ENCODE data around the gene ZC3H14.
"Not testable (repeated sequence)": the region's sequence is repeated elsewhere in the genome, so short reads cannot be mapped to it uniquely, and the experiment has no call there.

Gene ZC3H14

DNA sequence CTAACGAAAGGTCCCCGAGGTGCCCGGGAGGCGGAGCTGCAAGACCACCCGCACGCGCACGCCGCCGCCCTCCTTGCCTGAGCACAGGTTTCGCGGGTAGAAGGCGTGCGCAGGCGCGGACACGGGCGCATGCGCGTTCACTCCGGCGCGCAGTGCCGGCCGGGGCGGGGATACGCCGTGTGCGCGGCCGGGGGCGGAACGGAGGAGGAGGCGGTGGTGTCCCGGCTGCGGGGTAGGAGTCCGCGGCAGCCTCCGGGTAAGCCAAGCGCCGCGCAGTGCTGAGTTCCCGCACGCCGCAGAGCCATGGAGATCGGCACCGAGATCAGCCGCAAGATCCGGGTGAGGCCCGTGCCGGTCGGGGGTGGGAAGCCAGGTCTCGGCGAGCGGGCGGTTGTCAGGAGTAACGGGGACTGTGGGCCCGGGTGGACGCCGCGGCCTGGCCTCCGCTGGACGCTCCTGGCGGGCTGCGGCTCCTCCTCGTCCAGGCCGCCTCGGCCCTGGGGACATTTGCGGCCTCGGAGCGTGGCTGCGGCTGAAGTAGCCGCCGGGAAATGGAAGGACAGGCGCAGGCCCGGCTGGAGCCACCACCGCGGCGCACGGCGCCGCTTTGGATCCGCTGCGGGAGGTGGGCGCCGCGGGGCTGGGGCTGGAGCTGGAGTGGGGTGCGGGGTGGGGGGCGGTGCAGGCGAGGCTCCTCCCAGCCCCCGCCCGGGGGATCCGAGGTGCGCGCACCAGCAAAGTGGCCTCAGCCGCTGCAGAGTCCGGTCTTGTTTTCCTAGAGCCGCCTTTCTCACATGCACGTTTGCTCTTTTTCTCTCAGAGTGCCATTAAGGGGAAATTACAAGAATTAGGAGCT, at the start of gene ZC3H14:
ZC3H14 (plus strand) TSS at position 207 of the 856 bp plus-strand sequence; CDS start at position 304, 97 bp downstream.
- H3K4me1 ChIP-seq (ENCODE audit: control insufficient read depth, insufficient read depth, low read length) = peaks cover 17% of the 10 kb centered on the region
- H3K4me3 ChIP-seq (ENCODE audit: low read length) = peak within 1 kb of the TSS; percentile 96
- H3K36me3 ChIP-seq (ENCODE audit: control insufficient read depth, insufficient read depth, low read length, severe bottlenecking) = peaks cover 10% of the 10 kb centered on the region
- no peaks in the 10 kb centered on the region for H3K27me3 ChIP-seq (replicated peaks; ENCODE audit: control insufficient read depth, insufficient read depth, low read length)
- no peaks in the 10 kb centered on the region for H3K9me3 ChIP-seq (ENCODE audit: control insufficient read depth, low read length)
- H3K9ac ChIP-seq (ENCODE audit: low read length) = peak within 1 kb of the TSS; percentile 98
- DNase-seq (ENCODE audit: low read depth) = peak; percentile 95

GRCh38 chr14:88515499-88516221, 47.2 kb upstream of the ZC3H14 start:
- H3K36me3 ChIP-seq (ENCODE audit: control insufficient read depth, insufficient read depth, low read length, severe bottlenecking) = peaks cover 26% of the 10 kb centered on the region
- peaks cover 12% of the 10 kb centered on the region for H3K4me1 ChIP-seq (ENCODE audit: control insufficient read depth, insufficient read depth, low read length)
- H3K27me3 ChIP-seq (replicated peaks; ENCODE audit: control insufficient read depth, insufficient read depth, low read length) = no peaks in the 10 kb centered on the region
- H3K4me3 ChIP-seq (ENCODE audit: low read length) = no peak overlapping the region
- no peaks in the 10 kb centered on the region for H3K9me3 ChIP-seq (ENCODE audit: control insufficient read depth, low read length)
- no peak overlapping the region for H3K9ac ChIP-seq (ENCODE audit: low read length)
- no peak for DNase-seq (ENCODE audit: low read depth)

DNA sequence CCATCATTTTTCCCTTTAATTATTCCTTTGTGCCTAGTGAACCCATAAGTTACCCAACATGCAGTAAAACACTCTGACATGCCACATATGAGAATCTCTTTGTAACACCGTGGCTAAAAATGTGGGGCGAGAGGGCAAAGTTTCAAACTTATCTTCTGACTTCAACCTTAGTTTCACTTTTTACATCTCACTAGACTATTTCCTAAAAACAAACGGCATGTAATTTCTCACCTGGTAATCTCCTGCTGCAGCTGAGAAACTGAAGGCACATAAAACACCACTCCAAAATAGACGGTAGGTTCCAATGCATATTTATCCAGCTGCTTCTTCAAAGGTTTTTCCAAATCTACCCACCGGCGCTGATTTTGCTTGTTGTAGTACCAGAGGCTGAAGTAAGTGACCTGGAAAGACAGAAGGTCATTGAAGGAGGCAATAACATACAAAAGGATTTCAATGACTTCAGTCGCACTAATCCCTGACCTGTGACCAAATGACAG, 45.9 kb upstream of the ZC3H14 start:
- no peak for DNase-seq (ENCODE audit: low read depth)
- H3K4me3 ChIP-seq (ENCODE audit: low read length) = no peak overlapping the region
- peaks cover 26% of the 10 kb centered on the region for H3K36me3 ChIP-seq (ENCODE audit: control insufficient read depth, insufficient read depth, low read length, severe bottlenecking)
- no peaks in the 10 kb centered on the region for H3K9me3 ChIP-seq (ENCODE audit: control insufficient read depth, low read length)
- no peaks in the 10 kb centered on the region for H3K27me3 ChIP-seq (replicated peaks; ENCODE audit: control insufficient read depth, insufficient read depth, low read length)
- no peak overlapping the region for H3K9ac ChIP-seq (ENCODE audit: low read length)
- H3K4me1 ChIP-seq (ENCODE audit: control insufficient read depth, insufficient read depth, low read length) = peaks cover 12% of the 10 kb centered on the region

DNA sequence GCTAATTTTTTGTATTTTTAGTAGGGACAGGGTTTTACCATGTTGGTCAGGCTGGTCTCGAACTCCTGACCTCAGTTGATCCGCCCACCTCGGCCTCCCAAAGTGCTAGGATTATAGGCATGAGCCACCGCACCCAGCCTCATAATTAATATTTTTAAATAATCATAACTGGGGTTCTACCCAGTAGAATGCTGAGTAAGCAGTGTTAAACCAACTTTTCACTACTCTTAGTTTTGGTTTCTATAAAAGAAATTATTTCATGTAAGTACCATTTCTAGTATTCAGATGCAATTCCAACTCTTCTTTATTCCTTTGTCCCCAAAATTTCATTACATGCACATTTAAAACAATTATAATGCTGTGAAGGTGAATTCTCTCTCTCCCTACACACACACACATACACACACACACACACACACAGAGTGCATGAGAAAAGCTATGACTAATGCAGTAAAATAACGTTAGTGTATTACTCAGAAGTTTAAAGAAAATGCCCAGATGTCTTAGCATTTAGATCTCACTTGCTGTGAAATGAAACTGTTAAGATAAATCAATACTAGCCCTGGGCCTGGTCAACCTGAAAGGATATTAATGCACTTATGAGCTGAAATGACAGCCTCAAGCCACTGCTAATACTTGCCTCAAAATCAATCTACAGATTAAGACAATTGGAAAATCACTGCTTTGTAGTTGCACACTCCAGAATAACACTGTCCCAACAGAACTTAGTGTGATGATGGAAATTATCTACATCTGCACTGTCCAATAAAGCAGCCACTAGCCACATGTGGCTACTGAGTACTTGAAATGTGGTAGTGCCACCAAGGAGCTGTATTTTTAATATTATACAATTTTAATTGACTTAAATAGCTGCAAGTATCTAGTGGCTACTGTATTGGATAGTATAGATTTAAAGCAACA, 44.0 kb upstream of the ZC3H14 start:
- Histone ChIP-seq H3K4me1 (ENCODE audit: control insufficient read depth, insufficient read depth, low read length) (peaks cover 12% of the 10 kb centered on the region), H3K36me3 (ENCODE audit: control insufficient read depth, insufficient read depth, low read length, severe bottlenecking) (peaks cover 15% of the 10 kb centered on the region), H3K9ac (ENCODE audit: low read length) (no peak overlapping the region), H3K4me3 (ENCODE audit: low read length) (no peak overlapping the region), H3K9me3 (ENCODE audit: control insufficient read depth, low read length) (no peaks in the 10 kb centered on the region), H3K27me3 (replicated peaks; ENCODE audit: control insufficient read depth, insufficient read depth, low read length) (no peaks in the 10 kb centered on the region)
- peak; percentile 57 for DNase-seq (ENCODE audit: low read depth)

- Histone ChIP-seq H3K9ac (ENCODE audit: low read length) (no peak overlapping the region), H3K4me1 (ENCODE audit: control insufficient read depth, insufficient read depth, low read length) (peaks cover 12% of the 10 kb centered on the region), H3K36me3 (ENCODE audit: control insufficient read depth, insufficient read depth, low read length, severe bottlenecking) (peaks cover 7% of the 10 kb centered on the region), H3K4me3 (ENCODE audit: low read length) (no peak overlapping the region), H3K9me3 (ENCODE audit: control insufficient read depth, low read length) (no peaks in the 10 kb centered on the region), H3K27me3 (replicated peaks; ENCODE audit: control insufficient read depth, insufficient read depth, low read length) (no peaks in the 10 kb centered on the region)
- no peak for DNase-seq (ENCODE audit: low read depth)
Observed at GRCh38 chr14:88519907-88520306, 42.9 kb upstream of the ZC3H14 start.

- Histone ChIP-seq H3K4me3 (ENCODE audit: low read length) (no peak overlapping the region), H3K9me3 (ENCODE audit: control insufficient read depth, low read length) (no peaks in the 10 kb centered on the region), H3K4me1 (ENCODE audit: control insufficient read depth, insufficient read depth, low read length) (peaks cover 11% of the 10 kb centered on the region), H3K9ac (ENCODE audit: low read length) (no peak overlapping the region), H3K36me3 (ENCODE audit: control insufficient read depth, insufficient read depth, low read length, severe bottlenecking) (peaks cover 6% of the 10 kb centered on the region), H3K27me3 (replicated peaks; ENCODE audit: control insufficient read depth, insufficient read depth, low read length) (no peaks in the 10 kb centered on the region)
- DNase-seq (ENCODE audit: low read depth) = peak; percentile 47
Observed at GRCh38 chr14:88521818-88522217, 41.0 kb upstream of the ZC3H14 start.

DNA sequence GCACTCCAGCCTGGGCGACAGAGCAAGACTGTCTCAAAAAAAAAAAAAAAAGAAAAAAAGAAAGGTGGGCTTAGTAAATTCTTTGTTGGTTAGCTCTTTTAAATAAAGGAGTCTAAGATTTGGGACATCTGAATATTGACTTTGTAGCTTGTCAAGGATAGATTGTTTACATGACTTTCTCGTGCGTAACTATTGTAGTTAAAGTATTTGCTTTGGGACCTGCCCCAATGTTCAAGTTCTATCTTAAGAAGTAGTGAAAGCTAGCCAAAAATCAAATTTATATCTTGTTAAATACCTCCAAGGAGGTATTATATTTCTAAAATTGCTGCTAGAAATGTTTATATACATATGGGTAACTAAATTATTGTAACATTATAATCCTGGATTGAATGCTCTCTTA, 40.4 kb upstream of the ZC3H14 start:
- Histone ChIP-seq H3K36me3 (ENCODE audit: control insufficient read depth, insufficient read depth, low read length, severe bottlenecking) (peaks cover 6% of the 10 kb centered on the region), H3K9ac (ENCODE audit: low read length) (no peak overlapping the region), H3K27me3 (replicated peaks; ENCODE audit: control insufficient read depth, insufficient read depth, low read length) (no peaks in the 10 kb centered on the region)

GRCh38 chr14:88529889-88530288, 32.9 kb upstream of the ZC3H14 start:
- DNase-seq (ENCODE audit: low read depth); H3K9ac ChIP-seq (ENCODE audit: low read length); H3K4me3 ChIP-seq (ENCODE audit: low read length); H3K27me3 ChIP-seq (replicated peaks; ENCODE audit: control insufficient read depth, insufficient read depth, low read length); H3K9me3 ChIP-seq (ENCODE audit: control insufficient read depth, low read length); H3K4me1 ChIP-seq (ENCODE audit: control insufficient read depth, insufficient read depth, low read length); H3K36me3 ChIP-seq (ENCODE audit: control insufficient read depth, insufficient read depth, low read length, severe bottlenecking): not testable (repeated sequence)

More for the DNA sequence above, 40.4 kb upstream of the ZC3H14 start:
- Histone ChIP-seq H3K4me1 (ENCODE audit: control insufficient read depth, insufficient read depth, low read length) (peaks cover 7% of the 10 kb centered on the region), H3K4me3 (ENCODE audit: low read length) (no peak overlapping the region), H3K9me3 (ENCODE audit: control insufficient read depth, low read length) (no peaks in the 10 kb centered on the region)
- DNase-seq (ENCODE audit: low read depth) = peak; percentile 12

DNA sequence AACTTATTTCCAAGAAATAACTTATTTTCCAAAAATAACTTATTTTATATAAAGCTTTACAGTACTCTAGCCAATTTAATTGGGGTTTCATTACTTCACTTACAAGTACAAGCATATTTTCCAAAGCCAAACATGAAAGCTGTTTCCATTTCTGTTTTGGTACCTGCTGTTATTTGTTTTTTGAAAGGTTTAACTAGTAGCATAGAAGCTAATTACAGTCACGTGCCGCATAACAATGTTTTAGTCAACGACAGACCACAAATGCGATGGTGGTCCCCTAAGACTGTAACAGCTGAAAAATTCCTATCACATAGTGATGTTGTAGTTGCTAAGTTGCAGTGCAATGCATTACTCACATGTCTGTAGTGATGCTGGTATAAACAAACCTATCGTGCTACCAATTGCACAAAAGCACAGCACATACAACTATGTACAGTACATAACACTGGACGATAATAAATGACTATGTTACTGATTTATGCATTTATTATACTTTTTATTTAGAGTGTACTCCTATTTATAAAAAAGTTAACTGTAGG, 29.7 kb upstream of the ZC3H14 start:
- no peak overlapping the region for H3K4me3 ChIP-seq (ENCODE audit: low read length)
- H3K36me3 ChIP-seq (ENCODE audit: control insufficient read depth, insufficient read depth, low read length, severe bottlenecking) = peaks cover 12% of the 10 kb centered on the region
- peaks cover 8% of the 10 kb centered on the region for H3K9me3 ChIP-seq (ENCODE audit: control insufficient read depth, low read length)

GRCh38 chr14:88535149-88535548, 27.7 kb upstream of the ZC3H14 start:
- no peak for DNase-seq (ENCODE audit: low read depth)
- Histone ChIP-seq H3K4me3 (ENCODE audit: low read length) (no peak overlapping the region), H3K9me3 (ENCODE audit: control insufficient read depth, low read length) (peaks cover 3% of the 10 kb centered on the region), H3K9ac (ENCODE audit: low read length) (no peak overlapping the region), H3K4me1 (ENCODE audit: control insufficient read depth, insufficient read depth, low read length) (peaks cover 7% of the 10 kb centered on the region), H3K27me3 (replicated peaks; ENCODE audit: control insufficient read depth, insufficient read depth, low read length) (no peaks in the 10 kb centered on the region), H3K36me3 (ENCODE audit: control insufficient read depth, insufficient read depth, low read length, severe bottlenecking) (peaks cover 15% of the 10 kb centered on the region)

More for the DNA sequence above, 29.7 kb upstream of the ZC3H14 start:
- H3K9ac ChIP-seq (ENCODE audit: low read length) = no peak overlapping the region
- H3K27me3 ChIP-seq (replicated peaks; ENCODE audit: control insufficient read depth, insufficient read depth, low read length) = no peaks in the 10 kb centered on the region
- DNase-seq (ENCODE audit: low read depth) = no peak
- H3K4me1 ChIP-seq (ENCODE audit: control insufficient read depth, insufficient read depth, low read length) = peaks cover 7% of the 10 kb centered on the region

Measured in adipocyte (in vitro differentiated cells).